GM20000 (cell line): ENCODE measurements around the gene BPIFB4.

Experiments
- DNase-seq: peaks from one replicate; pipeline ENCODE4 v3.0.0; 2012; ENCODE audit warnings: low spot score
- TF ChIP-seq, protein P1 (sequence below): IDR thresholded peaks from 2 replicates; pipeline ENCODE4 v1.5.1; 2012; ENCODE audit warnings: mild to moderate bottlenecking, control low read depth; ENCODE audit errors: extremely low read depth, missing control alignments

The BPIFB4 gene

GRCh38 chr20:33068251-33068939 is 11.0 kb upstream of the BPIFB4 start:
- TF ChIP-seq, protein P1, sequence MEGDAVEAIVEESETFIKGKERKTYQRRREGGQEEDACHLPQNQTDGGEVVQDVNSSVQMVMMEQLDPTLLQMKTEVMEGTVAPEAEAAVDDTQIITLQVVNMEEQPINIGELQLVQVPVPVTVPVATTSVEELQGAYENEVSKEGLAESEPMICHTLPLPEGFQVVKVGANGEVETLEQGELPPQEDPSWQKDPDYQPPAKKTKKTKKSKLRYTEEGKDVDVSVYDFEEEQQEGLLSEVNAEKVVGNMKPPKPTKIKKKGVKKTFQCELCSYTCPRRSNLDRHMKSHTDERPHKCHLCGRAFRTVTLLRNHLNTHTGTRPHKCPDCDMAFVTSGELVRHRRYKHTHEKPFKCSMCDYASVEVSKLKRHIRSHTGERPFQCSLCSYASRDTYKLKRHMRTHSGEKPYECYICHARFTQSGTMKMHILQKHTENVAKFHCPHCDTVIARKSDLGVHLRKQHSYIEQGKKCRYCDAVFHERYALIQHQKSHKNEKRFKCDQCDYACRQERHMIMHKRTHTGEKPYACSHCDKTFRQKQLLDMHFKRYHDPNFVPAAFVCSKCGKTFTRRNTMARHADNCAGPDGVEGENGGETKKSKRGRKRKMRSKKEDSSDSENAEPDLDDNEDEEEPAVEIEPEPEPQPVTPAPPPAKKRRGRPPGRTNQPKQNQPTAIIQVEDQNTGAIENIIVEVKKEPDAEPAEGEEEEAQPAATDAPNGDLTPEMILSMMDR, result no peak
- DNase-seq, result no peak

DNA sequence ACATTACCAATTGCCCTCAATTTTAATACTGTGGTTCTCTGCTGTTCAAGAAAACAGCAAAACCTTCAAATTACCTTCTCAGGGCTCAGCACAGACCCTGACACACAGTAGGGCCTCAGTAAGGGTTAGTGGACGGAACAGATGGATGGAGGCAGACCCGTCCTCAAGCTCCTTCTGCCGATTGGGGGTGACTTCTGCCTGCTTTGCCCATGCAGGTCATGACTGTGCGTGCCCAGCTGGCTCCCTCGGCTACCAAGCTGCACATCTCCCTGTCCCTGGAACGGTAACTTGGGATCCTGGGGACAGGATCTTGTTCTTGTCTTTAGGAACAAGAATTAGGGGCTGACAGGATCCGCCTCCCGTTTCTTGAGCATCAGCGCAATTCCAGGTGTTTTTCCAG is 9.8 kb upstream of the BPIFB4 start:
- TF ChIP-seq, protein P1, result no peak
- no peak for DNase-seq

DNA sequence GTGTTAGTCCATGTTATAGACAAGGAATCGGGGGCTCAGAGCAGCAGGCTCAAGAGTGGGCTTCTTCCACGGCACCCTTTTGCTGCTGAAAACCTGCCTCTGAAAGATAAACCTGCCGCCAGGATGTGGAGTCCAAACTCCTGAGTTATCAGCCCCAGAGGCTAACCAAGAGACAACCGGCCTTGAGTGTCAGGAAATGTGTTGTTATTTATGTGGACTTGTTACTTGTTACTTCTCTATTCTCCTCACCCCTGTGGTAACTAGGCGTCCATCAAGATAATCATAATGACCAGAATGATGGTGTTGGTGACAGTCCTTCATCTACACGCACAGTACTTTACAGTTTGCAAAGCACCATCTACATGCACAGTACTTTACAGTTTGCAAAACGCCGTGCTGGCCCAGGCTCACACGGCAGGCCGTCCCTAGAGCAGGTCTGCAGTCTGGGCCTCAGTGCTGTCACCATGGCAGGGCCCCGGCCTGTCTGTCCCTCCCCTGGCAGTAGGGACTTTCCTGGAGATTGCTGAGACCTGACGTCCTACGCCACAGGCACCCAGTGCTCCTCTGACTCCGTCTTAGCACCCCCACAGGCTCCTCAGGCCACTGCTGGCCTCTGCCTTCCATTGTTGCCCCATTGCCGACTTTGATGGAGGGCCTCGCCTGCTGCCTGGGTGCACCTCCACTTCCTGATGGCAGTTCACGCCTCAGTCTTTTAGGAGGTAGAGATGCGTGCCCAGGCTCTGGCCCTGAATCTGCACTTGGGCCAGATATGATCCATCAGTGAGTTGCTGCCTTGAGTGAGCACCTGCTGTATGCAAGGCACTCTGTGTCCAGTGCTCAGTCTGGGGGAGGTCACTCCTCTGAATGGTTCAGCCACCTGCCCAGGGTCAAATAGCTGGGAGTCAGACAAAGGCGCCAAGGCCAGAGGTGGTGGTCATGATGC is 9.1 kb upstream of the BPIFB4 start:
- DNase-seq, result no peak
- TF ChIP-seq, protein P1, result no peak

DNA sequence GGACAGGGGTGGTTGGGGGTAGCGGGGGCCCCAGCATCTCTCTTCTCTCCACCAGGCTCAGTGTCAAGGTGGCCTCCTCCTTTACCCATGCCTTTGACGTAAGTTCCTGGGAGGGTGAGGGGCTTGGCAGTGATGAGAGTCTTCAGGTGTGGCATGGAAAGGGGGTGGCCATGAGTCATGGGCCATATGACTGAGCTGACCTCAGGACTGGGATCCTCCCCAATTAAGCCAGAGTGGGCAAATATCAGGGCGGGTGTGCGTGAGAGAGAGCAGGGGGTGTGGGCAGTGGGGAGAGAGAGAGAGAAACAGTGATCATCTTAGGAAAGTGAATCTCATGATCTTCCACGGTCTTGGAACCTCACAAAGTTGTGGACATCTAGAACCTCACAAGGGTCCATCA is 8.2 kb upstream of the BPIFB4 start:
- TF ChIP-seq, protein P1, result no peak
- no peak for DNase-seq

DNA sequence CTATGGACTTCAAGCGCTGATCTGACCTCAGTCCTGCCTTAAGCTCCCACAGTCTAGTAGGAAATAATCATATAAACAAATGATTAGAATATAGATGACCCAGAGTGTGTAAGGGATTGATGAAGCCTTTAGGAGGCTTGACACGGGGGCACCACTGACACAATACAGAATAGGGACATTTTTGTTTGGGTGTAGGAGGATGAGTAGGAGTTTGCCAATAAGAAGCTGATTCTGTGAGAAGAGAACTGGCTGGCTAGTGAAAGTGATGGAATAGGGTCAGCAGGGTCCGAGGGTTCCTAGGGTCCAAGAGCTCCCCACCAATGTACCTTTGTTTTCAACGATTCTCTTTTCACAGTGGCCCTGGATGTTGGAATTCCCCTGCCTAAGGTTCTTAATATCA is 7.1 kb upstream of the BPIFB4 start:
- TF ChIP-seq, protein P1, result no peak
- DNase-seq, result no peak

GRCh38 chr20:33072813-33073212 is 6.6 kb upstream of the BPIFB4 start:
- no peak for DNase-seq
- TF ChIP-seq, protein P1, result no peak

DNA sequence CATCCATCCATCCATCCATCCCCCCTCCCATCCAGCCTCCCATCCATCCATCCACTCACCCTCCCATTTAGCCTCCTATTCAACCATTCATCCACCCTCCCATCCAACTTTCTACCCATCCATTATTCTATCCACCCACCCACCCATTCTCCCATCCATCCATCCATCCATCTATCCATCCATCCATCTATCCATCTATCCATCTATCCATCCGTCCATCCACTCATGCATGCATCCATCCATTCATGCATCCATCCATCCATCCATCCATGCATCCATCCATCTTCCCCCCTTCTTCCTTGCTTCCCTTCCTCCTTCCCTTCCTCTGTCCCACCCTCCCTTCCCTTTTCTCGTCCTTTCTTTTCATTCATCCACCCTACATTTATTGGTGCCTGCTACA is 4.8 kb upstream of the BPIFB4 start:
- TF ChIP-seq, protein P1, result no peak
- no peak for DNase-seq
